ENCODE results near the gene USP6. TPM values are rescaled to one million over a fixed set of nuclear protein-coding genes. Genes with fewer than 3 reads are reported as not detected.
"Not testable (repeated sequence)": the region's sequence is repeated elsewhere in the genome, so short reads cannot be mapped to it uniquely, and the experiment has no call there.

USP6 gene
- total RNA-seq, 1 donor from 2014 or later, result 0.08 TPM

GRCh38 chr17:5132503-5133225 lies 16.8 kb downstream of the USP6 start:
- intact Hi-C loops (cut with DNase I); DNase-seq (ENCODE audit: missing footprints); ATAC-seq: not testable (repeated sequence)

- ATAC-seq (no peak), DNase-seq (ENCODE audit: missing footprints) (no peak)
- intact Hi-C loops (cut with DNase I), result no loop called here
These were observed 17.5 kb downstream of the USP6 start for GRCh38 chr17:5133311-5133710.

GRCh38 chr17:5133961-5134360 lies 18.1 kb downstream of the USP6 start:
- DNase-seq (ENCODE audit: missing footprints), result not testable (repeated sequence)

GRCh38 chr17:5134571-5134970 lies 18.7 kb downstream of the USP6 start:
- DNase-seq (ENCODE audit: missing footprints); intact Hi-C loops (cut with DNase I); ATAC-seq: not testable (repeated sequence)

More at GRCh38 chr17:5133961-5134360, 18.1 kb downstream of the USP6 start:
- intact Hi-C loops (cut with DNase I); ATAC-seq: not testable (repeated sequence)

GRCh38 chr17:5135131-5135712 lies 19.4 kb downstream of the USP6 start:
- ATAC-seq; DNase-seq (ENCODE audit: missing footprints); intact Hi-C loops (cut with DNase I): not testable (repeated sequence)

- DNase-seq (ENCODE audit: missing footprints) (no peak), ATAC-seq (no peak)
- intact Hi-C loops (cut with DNase I), result no loop called here
These were observed 20.1 kb downstream of the USP6 start for GRCh38 chr17:5135726-5136579.

GRCh38 chr17:5136580-5137412 lies 21.0 kb downstream of the USP6 start:
- DNase-seq (ENCODE audit: missing footprints); ATAC-seq; intact Hi-C loops (cut with DNase I): not testable (repeated sequence)

GRCh38 chr17:5137511-5138197 lies 21.8 kb downstream of the USP6 start:
- intact Hi-C loops (cut with DNase I); ATAC-seq; DNase-seq (ENCODE audit: missing footprints): not testable (repeated sequence)

GRCh38 chr17:5138198-5138544 lies 22.3 kb downstream of the USP6 start:
- intact Hi-C loops (cut with DNase I); DNase-seq (ENCODE audit: missing footprints); ATAC-seq: not testable (repeated sequence)

- ATAC-seq, result no peak
- no peak for DNase-seq (ENCODE audit: missing footprints)
- intact Hi-C loops (cut with DNase I), result no loop called here
These were observed 23.0 kb downstream of the USP6 start for GRCh38 chr17:5138616-5139457.

- DNase-seq (ENCODE audit: missing footprints), result no peak
These were observed 23.6 kb downstream of the USP6 start for GRCh38 chr17:5139458-5139732.

GRCh38 chr17:5142877-5143276 lies 27.0 kb downstream of the USP6 start:
- DNase-seq (ENCODE audit: missing footprints); ATAC-seq; intact Hi-C loops (cut with DNase I): not testable (repeated sequence)

More at GRCh38 chr17:5139458-5139732, 23.6 kb downstream of the USP6 start:
- ATAC-seq, result no peak
- intact Hi-C loops (cut with DNase I), result no loop called here

GRCh38 chr17:5146122-5146521 lies 30.3 kb downstream of the USP6 start:
- ATAC-seq; DNase-seq (ENCODE audit: missing footprints); intact Hi-C loops (cut with DNase I): not testable (repeated sequence)

GRCh38 chr17:5160702-5161101 lies 44.9 kb downstream of the USP6 start:
- intact Hi-C loops (cut with DNase I); DNase-seq (ENCODE audit: missing footprints); ATAC-seq: not testable (repeated sequence)

- intact Hi-C loops (cut with DNase I); ATAC-seq; DNase-seq (ENCODE audit: missing footprints): not testable (repeated sequence)
These were observed 46.0 kb downstream of the USP6 start for GRCh38 chr17:5161793-5162192.

- ATAC-seq (no peak), DNase-seq (ENCODE audit: missing footprints) (no peak)
- intact Hi-C loops (cut with DNase I), result no loop called here
These were observed 48.6 kb downstream of the USP6 start for GRCh38 chr17:5164436-5164835.

Data from Right ventricle myocardium inferior (tissue), 1 donor.